C1 segment of cervical spinal cord (tissue), 14 donors: ENCODE data around the gene CFAP298.
"Not testable (repeated sequence)": the region's sequence is repeated elsewhere in the genome, so short reads cannot be mapped to it uniquely, and the experiment has no call there.

ENCODE experiments used
- DNase-seq, 14 donors: peaks; one replicate each; lab custom pipeline; 2025; lab: John Stamatoyannopoulos, UW

CFAP298 gene

DNA sequence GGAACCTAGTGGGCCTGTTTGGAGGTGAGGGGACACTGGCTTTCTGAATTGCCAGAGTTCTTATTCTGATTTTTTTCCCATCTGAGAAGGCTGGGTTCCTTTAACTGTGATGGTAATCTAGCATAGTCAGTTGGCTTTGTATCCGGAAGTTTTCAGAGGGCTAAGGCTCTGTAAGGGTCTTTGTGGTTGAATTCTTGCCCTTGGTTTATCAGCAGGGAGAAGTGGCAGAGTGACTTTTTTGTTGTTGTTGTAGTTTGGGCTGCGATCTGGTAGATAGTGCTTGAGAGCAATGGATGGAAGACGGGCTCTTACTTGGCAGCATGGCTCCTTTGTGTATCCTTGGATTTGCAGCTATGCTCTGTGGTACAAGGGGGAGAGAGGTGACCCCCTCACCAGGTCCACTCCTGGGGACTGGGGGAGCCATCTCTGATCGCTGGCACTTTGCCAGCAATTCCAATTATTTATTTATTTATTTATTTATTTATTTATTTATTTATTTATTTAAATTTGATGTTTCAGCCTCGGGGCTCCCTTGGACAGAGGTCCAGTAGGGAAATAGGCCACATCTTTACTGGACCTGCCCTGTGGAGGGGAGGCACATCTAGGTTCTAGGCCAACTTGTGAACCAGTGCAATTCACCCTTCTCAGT, 45.3 kb downstream of the CFAP298 start:
- DNase-seq, result no peak

DNA sequence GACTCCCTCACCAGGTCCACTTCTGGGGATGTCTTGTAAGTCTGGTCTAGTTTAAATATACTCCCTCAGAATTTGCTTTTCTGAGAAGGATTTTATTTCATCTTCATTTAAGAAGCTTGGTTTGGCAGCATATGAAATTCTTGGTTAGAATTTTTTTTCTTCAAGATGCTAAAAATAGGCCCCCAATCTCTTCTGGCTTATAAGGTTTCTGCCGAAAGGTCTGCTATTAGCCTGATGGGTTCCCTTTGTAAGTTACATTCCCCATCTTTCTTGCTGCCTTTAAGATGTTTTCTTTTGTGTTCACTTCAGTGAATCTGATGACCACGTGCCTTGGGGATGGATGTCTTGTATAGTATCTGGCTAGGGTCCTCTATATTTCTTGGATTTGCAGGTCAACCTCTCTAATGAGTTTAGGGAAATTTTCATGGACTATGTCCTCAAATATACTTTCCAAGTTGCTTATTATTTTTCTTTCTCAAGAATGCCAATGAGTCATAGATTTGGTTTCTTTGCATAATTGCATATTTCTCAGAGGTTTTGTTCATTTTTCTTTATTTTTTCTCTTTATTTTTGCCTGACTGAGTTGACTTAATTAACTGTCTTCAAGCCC, 46.2 kb downstream of the CFAP298 start:
- DNase-seq, result no peak

DNA sequence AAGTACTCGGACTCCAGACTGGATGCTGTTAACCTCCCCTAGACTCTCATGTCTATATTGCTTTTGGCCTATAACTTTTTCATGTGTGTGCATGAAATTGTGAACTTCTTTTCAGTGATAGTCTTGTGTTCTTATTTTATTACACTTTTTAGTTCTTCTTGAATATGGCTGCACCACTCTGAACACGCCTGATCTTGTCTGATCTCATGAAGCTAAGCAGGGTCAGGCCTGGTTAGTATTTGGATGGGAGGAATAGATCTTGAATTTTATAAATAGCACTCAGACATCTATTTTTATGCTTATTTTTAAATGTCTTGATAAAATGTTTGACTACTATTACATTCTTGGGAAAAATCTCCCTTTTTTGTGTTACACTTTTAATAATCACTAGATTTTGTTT, 49.3 kb downstream of the CFAP298 start:
- DNase-seq, result no peak

DNA sequence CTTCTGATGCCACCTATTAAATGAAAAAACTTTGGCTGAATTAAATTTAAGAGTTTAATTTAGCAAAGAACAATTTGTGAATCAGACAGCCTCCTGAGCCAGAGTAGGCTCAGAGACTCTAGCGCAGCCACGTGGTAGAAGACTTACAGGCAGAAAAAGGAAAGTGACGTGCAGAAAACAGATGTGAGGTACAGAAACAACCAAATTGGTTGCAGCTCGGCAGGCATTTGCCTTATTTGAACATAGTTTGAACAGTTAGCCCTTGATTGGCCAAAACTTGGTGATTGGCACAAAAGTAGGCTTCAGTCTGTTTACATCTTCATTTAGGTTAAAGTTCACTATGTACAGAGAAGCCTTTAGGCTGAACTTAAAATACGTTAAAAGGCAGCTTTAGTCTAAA, 49.8 kb downstream of the CFAP298 start:
- peak in 1 of 14 donors; percentile 0 for DNase-seq

DNA sequence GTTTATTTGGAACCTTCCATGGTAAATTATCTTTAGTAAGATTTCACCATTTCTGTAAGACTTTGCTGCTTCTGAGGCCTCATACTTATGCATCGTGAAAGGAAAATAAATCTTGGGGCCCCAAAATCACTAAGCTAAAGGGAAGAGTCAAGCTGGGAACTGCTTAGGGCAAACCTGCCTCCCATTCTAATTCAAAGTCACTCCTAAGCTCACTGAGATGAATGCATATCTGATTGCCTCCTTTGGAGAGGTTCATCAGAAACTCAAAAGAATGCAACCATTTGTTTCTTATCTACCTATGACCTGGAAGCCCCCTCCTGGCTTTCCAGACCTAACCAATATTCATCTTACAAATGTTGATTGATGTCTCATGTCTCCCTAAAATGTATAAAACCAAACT, 50.7 kb downstream of the CFAP298 start:
- DNase-seq, result not testable (repeated sequence)

DNA sequence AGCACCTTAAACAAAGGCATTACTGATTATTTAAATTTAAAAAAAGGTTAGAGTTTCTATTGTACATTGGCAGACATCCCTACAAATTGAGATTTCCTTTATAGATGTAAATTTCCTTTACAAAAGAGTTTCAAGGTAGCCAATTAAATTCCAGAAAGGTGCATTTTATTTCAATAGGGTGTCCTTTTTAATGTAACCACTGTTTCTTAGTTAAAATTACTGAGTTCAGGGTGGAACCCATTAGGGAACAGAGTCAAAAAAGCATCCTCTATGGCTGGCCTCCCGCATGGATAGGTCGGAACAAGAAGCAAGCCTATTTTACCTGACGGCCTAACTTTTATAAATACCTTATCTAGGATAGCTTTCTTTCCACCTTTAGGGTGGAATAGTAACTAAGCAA, 51.3 kb downstream of the CFAP298 start:
- DNase-seq, result no peak

DNA sequence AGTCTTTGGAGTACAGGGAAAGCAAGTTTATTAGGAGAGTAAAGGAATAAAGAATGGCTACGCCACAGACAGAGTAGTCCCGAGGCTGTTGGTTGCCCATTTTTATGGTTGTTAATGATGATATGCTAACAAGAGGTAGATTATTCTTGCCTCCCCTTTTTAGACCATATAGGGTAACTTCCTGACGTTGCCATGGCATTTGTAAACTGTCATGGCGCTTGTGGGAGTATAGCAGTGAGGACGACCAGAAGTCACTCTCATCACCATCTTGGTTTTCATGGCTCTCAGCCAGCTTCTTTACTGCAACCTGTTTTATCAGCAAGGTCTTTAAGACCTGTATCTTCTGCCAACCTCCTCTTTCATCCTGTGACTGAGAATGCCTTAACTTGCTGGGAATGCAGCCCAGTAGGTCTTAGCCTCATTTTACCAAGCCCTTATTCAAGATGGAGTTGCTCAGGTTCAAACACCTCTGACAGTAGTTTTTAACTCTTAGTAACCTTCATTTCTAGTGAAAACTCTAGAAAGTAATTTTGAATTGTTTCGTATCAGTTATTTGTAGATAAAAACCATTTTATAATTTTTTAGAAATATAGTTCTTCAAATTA, 53.1 kb downstream of the CFAP298 start:
- DNase-seq, result no peak

DNA sequence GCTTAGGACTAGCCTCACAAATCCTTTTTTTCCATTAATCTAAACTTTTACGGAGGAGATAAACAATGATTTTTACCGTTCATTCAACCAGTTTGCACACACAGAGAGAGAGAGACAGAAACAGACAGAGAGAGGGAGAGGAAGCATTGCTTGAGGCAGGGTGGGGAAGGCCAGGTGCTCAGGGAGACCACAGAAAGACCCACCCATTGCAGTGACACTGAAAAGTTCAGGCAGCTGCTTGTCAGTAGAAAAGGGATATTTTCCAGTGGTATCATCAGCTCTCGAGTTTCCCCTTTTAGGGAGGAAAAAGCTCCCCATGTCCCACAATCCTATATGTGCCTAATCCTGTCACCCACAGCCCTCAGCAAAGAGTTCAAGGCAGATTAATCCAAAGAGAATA, 54.1 kb downstream of the CFAP298 start:
- no peak for DNase-seq

DNA sequence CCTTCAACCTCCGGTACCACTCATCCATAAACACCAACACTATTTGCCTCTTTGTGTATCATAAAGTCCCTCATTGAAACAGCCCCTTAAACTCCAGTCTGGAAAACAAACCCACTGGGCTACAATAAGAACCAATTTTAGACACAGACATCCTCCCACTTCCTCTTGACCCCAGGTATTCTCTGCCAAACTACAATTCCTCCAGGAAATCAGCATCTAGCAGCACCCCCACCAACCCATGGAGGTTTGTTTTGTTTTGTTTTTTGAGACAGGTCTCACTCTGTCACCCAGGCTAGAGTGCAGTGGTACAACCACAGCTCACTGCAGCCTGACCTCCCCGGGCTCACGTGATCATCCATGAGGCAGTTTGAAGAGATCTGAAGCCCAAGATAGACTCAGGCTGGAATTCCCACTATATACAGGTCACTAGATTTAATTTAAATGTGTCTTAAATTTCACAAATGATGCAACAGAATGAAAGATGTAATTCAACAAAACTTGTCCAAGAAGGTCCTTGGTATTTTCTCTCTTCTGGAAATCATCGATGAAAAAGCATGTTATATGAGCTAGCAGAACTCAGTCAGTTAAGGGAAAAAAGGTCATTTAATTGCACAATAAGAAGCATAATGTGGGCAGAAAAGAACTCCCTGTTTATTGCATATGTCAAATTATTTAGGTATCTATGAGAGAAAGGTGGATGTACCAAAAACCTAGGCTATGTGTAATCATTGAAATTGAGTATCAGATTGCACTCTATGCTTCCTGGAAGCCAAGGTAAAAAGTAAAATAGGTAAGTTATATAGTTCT, 57.1 kb downstream of the CFAP298 start:
- DNase-seq, result no peak

DNA sequence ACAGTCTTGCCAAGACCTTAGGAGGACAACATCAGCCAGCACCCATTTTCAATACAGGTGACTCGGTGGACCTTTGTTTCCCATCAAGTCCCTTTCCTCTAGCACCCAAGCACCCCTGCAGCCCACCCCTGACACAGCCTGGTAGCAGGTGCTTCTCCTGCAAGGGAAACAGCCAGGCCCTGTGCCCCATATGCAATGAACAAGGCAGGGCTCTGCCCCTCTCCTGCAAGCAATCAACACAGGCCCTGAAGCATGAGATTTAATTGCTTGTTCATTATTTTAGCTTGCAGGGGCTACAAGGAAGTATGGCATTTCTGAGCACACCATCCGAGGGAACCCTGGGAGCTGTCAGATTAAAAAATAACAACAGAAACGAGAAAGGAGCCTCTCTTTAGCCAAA, 62.3 kb downstream of the CFAP298 start:
- no peak for DNase-seq

DNA sequence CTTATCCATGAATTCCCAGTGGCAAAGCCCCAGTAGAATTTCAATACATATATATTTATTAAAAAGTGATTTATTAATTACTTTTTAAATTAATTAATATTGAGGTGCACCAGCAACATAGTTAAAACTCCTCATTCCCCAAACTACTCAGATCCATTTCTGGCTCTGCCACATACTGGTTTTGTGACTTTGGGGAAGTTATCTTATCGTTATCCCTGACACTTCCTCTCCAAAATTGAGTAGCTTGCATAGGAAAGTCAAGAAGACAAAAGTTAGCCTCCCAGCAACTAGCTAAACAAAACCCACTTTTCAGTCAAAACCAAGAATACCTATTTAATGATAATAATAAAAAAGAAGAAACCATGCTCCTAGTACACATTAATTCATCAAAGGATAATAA, 62.7 kb downstream of the CFAP298 start:
- DNase-seq, result no peak
